ENCODE data around the gene ZFPM1.

DNA sequence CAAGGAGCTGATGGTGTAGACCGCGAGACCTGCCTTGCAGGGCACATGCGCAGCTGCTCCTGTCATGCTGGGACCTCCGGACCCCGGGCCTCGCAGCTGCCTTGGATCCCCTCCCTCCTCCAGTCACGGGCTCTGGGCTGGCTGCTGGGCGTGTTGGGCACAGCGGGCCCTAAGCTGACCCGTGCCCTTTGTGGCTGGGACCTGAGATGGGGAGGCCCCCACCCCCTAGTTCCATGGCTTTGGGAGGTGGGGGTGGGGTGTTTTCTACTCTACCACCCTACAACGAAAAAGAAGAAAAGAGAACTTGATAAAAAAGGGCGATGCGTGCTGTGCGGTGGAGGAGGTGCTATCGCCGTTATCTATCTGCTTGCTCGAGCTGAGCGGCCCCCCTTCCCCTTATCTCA, 14.5 kb downstream of the ZFPM1 start:
- TF ChIP-seq, protein P1, sequence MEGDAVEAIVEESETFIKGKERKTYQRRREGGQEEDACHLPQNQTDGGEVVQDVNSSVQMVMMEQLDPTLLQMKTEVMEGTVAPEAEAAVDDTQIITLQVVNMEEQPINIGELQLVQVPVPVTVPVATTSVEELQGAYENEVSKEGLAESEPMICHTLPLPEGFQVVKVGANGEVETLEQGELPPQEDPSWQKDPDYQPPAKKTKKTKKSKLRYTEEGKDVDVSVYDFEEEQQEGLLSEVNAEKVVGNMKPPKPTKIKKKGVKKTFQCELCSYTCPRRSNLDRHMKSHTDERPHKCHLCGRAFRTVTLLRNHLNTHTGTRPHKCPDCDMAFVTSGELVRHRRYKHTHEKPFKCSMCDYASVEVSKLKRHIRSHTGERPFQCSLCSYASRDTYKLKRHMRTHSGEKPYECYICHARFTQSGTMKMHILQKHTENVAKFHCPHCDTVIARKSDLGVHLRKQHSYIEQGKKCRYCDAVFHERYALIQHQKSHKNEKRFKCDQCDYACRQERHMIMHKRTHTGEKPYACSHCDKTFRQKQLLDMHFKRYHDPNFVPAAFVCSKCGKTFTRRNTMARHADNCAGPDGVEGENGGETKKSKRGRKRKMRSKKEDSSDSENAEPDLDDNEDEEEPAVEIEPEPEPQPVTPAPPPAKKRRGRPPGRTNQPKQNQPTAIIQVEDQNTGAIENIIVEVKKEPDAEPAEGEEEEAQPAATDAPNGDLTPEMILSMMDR (conservative IDR thresholded peaks at IDR 0.05; ENCODE audit: low read length), result no peak
- TF ChIP-seq EZH2phosphoT487 (IDR thresholded peaks at IDR 0.05; ENCODE audit: borderline replicate concordance, low read depth, low read length), result no peak

Measured in OCI-LY7 (cell line).